ENCODE data around the gene ZBTB49.

ZBTB49 gene

GRCh38 chr4:4349867-4350266 lies 59.8 kb downstream of the ZBTB49 start:
- in situ Hi-C loops (cut with HindIII; ENCODE audit: low sequenced_read_pairs) = loop anchor here (10.0 kb wide), 1 partner anchor 85 kb away; no protein-coding TSS in a partner anchor

- in situ Hi-C loops (cut with HindIII; ENCODE audit: low sequenced_read_pairs) = loop anchor here (10.0 kb wide), 1 partner anchor 86 kb away; no protein-coding TSS in a partner anchor
These were observed 60.9 kb downstream of the ZBTB49 start for GRCh38 chr4:4350909-4351308.

GRCh38 chr4:4355302-4355701 lies 65.3 kb downstream of the ZBTB49 start:
- in situ Hi-C loops (cut with HindIII; ENCODE audit: low sequenced_read_pairs) = loop anchor here (10.0 kb wide), 1 partner anchor 91 kb away; no protein-coding TSS in a partner anchor

GRCh38 chr4:4356106-4357041 lies 66.3 kb downstream of the ZBTB49 start:
- in situ Hi-C loops (cut with HindIII; ENCODE audit: low sequenced_read_pairs) = loop anchor here (10.0 kb wide), 1 partner anchor 92 kb away; no protein-coding TSS in a partner anchor

- in situ Hi-C loops (cut with HindIII; ENCODE audit: low sequenced_read_pairs) = loop anchor here (10.0 kb wide), 1 partner anchor 93 kb away; no protein-coding TSS in a partner anchor
These were observed 68.2 kb downstream of the ZBTB49 start for GRCh38 chr4:4358093-4358854.

GRCh38 chr4:4361883-4362282 lies 71.8 kb downstream of the ZBTB49 start:
- in situ Hi-C loops (cut with HindIII; ENCODE audit: low sequenced_read_pairs) = no loop called here

- in situ Hi-C loops (cut with HindIII; ENCODE audit: low sequenced_read_pairs) = no loop called here
These were observed 73.1 kb downstream of the ZBTB49 start for GRCh38 chr4:4362991-4363697.

- in situ Hi-C loops (cut with HindIII; ENCODE audit: low sequenced_read_pairs) = no loop called here
These were observed 74.0 kb downstream of the ZBTB49 start for GRCh38 chr4:4364061-4364460.

GRCh38 chr4:4364486-4365208 lies 74.6 kb downstream of the ZBTB49 start:
- in situ Hi-C loops (cut with HindIII; ENCODE audit: low sequenced_read_pairs) = loop anchor here (5.0 kb wide), 1 partner anchor 67 kb away; no protein-coding TSS in a partner anchor

GRCh38 chr4:4368809-4369580 lies 78.9 kb downstream of the ZBTB49 start:
- in situ Hi-C loops (cut with HindIII; ENCODE audit: low sequenced_read_pairs) = loop anchor here (5.0 kb wide), 1 partner anchor 72 kb away; no protein-coding TSS in a partner anchor
